H9 (cell line): ENCODE data around the gene TTYH2. TPM values are rescaled to one million over a fixed set of nuclear protein-coding genes. Genes with fewer than 3 reads are reported as not detected.

Experiments
- DNase-seq: peaks from one replicate; pipeline ENCODE4 v3.0.0-alpha.2; 2017
- H2AFZ ChIP-seq: one replicate; pipeline ENCODE4 v1.6.1; 2013; ENCODE audit warnings: mild to moderate bottlenecking, low read length, control low read depth, moderate library complexity
- H2AK5ac ChIP-seq: 2 replicates; pipeline ENCODE4 v1.6.1; 2013; ENCODE audit warnings: low read length, control low read depth, mixed read lengths; ENCODE audit not compliant: insufficient read length
- H2BK120ac ChIP-seq: one replicate; pipeline ENCODE4 v1.6.1; 2013; ENCODE audit warnings: low read depth, mild to moderate bottlenecking, low read length, control low read depth, inconsistent platforms; ENCODE audit not compliant: poor library complexity, severe bottlenecking
- H2BK12ac ChIP-seq: 2 replicates; pipeline ENCODE4 v1.6.1; 2013; ENCODE audit warnings: low read length, control low read depth, mixed read lengths, low read depth; ENCODE audit not compliant: insufficient read length
- H2BK15ac ChIP-seq: 2 replicates; pipeline ENCODE4 v1.6.1; 2013; ENCODE audit warnings: low read depth, low read length, control low read depth
- H2BK20ac ChIP-seq: one replicate; pipeline ENCODE4 v1.6.1; 2013; ENCODE audit warnings: low read depth, mild to moderate bottlenecking, low read length, control low read depth, inconsistent platforms; ENCODE audit not compliant: poor library complexity, severe bottlenecking
- H2BK5ac ChIP-seq: 2 replicates; pipeline ENCODE4 v1.6.1; 2013; ENCODE audit warnings: low read length, control low read depth, mixed read lengths; ENCODE audit not compliant: insufficient read length
- H3K14ac ChIP-seq: 2 replicates; pipeline ENCODE4 v1.6.1; 2013; ENCODE audit warnings: low read length, control low read depth; ENCODE audit not compliant: insufficient read depth
- H3K18ac ChIP-seq: 2 replicates; pipeline ENCODE4 v1.6.1; 2013; ENCODE audit warnings: low read depth, mild to moderate bottlenecking, mixed read lengths, low read length, control low read depth; ENCODE audit not compliant: insufficient read length
- H3K23ac ChIP-seq: 2 replicates; pipeline ENCODE4 v1.6.1; 2013; ENCODE audit warnings: low read length, control low read depth, mixed read lengths, low read depth; ENCODE audit not compliant: insufficient read length
- H3K23me2 ChIP-seq: 2 replicates; pipeline ENCODE4 v1.6.1; 2013; ENCODE audit warnings: low read depth, mild to moderate bottlenecking, mixed read lengths, low read length, control low read depth; ENCODE audit not compliant: insufficient read length, poor library complexity, severe bottlenecking
- H3K27ac ChIP-seq: 2 replicates; pipeline ENCODE4 v1.5.1; 2013; ENCODE audit warnings: low read length, control low read depth, mixed read lengths, low read depth; ENCODE audit not compliant: insufficient read length
- H3K27me3 ChIP-seq: 2 replicates; pipeline ENCODE4 v1.6.1; 2013; ENCODE audit warnings: low read length, control low read depth, inconsistent platforms; ENCODE audit not compliant: insufficient read depth
- H3K4ac ChIP-seq: 2 replicates; pipeline ENCODE4 v1.6.1; 2013; ENCODE audit warnings: low read depth, mild to moderate bottlenecking, control low read depth, inconsistent platforms, low read length, moderate library complexity
- H3K4me1 ChIP-seq: 2 replicates; pipeline ENCODE4 v1.6.1; 2013; ENCODE audit warnings: low read length, control low read depth, inconsistent platforms; ENCODE audit not compliant: insufficient read depth
- H3K4me2 ChIP-seq: 2 replicates; pipeline ENCODE4 v1.6.1; 2013; ENCODE audit warnings: low read length, control low read depth, mixed read lengths; ENCODE audit not compliant: insufficient read length, insufficient read depth
- H3K56ac ChIP-seq: 2 replicates; pipeline ENCODE4 v1.6.1; 2013; ENCODE audit warnings: low read depth, mild to moderate bottlenecking, mixed read lengths, low read length, control low read depth; ENCODE audit not compliant: insufficient read length
- H3K79me1 ChIP-seq: 2 replicates; pipeline ENCODE4 v1.6.1; 2013; ENCODE audit warnings: low read depth, mild to moderate bottlenecking, moderate library complexity, low read length, control low read depth, inconsistent platforms; ENCODE audit not compliant: insufficient read depth, poor library complexity, severe bottlenecking
- H3K79me2 ChIP-seq: 2 replicates; pipeline ENCODE4 v1.6.1; 2013; ENCODE audit warnings: low read length, control low read depth, inconsistent platforms; ENCODE audit not compliant: insufficient read depth
- H3K9ac ChIP-seq: 2 replicates; pipeline ENCODE4 v1.6.1; 2013; ENCODE audit warnings: low read length, control low read depth, mixed read lengths; ENCODE audit not compliant: insufficient read length; ENCODE audit errors: extremely low read depth
- H3K9me3 ChIP-seq: one replicate; pipeline ENCODE4 v1.6.1; 2013; ENCODE audit warnings: low read depth, low read length, inconsistent platforms; ENCODE audit not compliant: control insufficient read depth
- H3T11ph ChIP-seq: one replicate; pipeline ENCODE4 v1.6.1; 2013; ENCODE audit warnings: mild to moderate bottlenecking, low read length, control low read depth, inconsistent platforms
- H4K20me1 ChIP-seq: one replicate; pipeline ENCODE4 v1.6.1; 2013; ENCODE audit not compliant: control insufficient read depth, insufficient read length, insufficient read depth
- H4K5ac ChIP-seq: 2 replicates; pipeline ENCODE4 v1.6.1; 2013; ENCODE audit warnings: low read depth, mild to moderate bottlenecking, mixed read lengths, low read length, control low read depth; ENCODE audit not compliant: insufficient read length
- H4K8ac ChIP-seq: replicated peaks from 2 replicates; pipeline ENCODE4 v1.6.1; 2013; ENCODE audit warnings: low read length, control low read depth, mixed read lengths, low read depth; ENCODE audit not compliant: insufficient read length
- H4K91ac ChIP-seq: 2 replicates; pipeline ENCODE4 v1.6.1; 2013; ENCODE audit warnings: low read depth, mild to moderate bottlenecking, moderate library complexity, mixed read lengths, low read length, control low read depth; ENCODE audit not compliant: insufficient read length
- H3K27ac Mint-ChIP-seq, 3 experiments: 2 replicates in 2 of 3; 3 replicates in 1 of 3; pipeline ENCODE4 v1.8.0; 2020 to 2021; ENCODE audit warnings: mixed read lengths in 3 of 3, mild to moderate bottlenecking in 1 of 3, moderate library complexity in 1 of 3
- H3K27me3 Mint-ChIP-seq: 2 replicates; pipeline ENCODE4 v1.8.0; 2021; ENCODE audit warnings: low read depth, mild to moderate bottlenecking, moderate library complexity, mixed read lengths
- H3K36me3 Mint-ChIP-seq, 3 experiments: 2 replicates in 2 of 3; 3 replicates in 1 of 3; pipeline ENCODE4 v1.8.0; 2020 to 2021; ENCODE audit warnings: low read depth in 3 of 3, mixed read lengths in 3 of 3; ENCODE audit not compliant: insufficient read depth in 1 of 3
- H3K4me1 Mint-ChIP-seq, 2 experiments: 2 replicates each; pipeline ENCODE4 v1.8.0; 2020; ENCODE audit warnings: mixed read lengths in 2 of 2
- H3K4me3 Mint-ChIP-seq, 2 experiments: 2 replicates in 1 of 2; 3 replicates in 1 of 2; pipeline ENCODE4 v1.8.0; 2020 to 2021; ENCODE audit warnings: mild to moderate bottlenecking in 2 of 2, mixed read lengths in 2 of 2, moderate library complexity in 1 of 2
- H3K9me3 Mint-ChIP-seq, 2 experiments: 2 replicates in 1 of 2; 3 replicates in 1 of 2; pipeline ENCODE4 v1.8.0; 2020; ENCODE audit warnings: mild to moderate bottlenecking in 2 of 2, mixed read lengths in 2 of 2, moderate library complexity in 1 of 2
- WGBS: extraction: QIAGEN DNeasy Blood & Tissue Kit; methylation state at CpG from one replicate; pipeline ENCODE4 v1.1.7; 2013; ENCODE audit warnings: missing lambda C conversion rate, low lambda C conversion rate, mixed read lengths; ENCODE audit not compliant: insufficient read length; ENCODE audit errors: extremely low coverage; 5-methylcytosine and 5-hydroxymethylcytosine counted together
- total RNA-seq: library from RNA; stranded (reverse); gene quantifications from 2 replicates; pipeline ENCODE4 v1.2.1, GENCODE V29; 2021
- TF ChIP-seq, protein P1 (sequence below): fragments of 200-600 bp; sonication (generic); conservative IDR thresholded peaks from 3 replicates; pipeline ENCODE4 v1.8.0; 2021; ENCODE audit warnings: antibody characterized with exemption, mild to moderate bottlenecking

The TTYH2 gene
- total RNA-seq, 1 experiment from 2014 or later: 1.6 TPM

DNA sequence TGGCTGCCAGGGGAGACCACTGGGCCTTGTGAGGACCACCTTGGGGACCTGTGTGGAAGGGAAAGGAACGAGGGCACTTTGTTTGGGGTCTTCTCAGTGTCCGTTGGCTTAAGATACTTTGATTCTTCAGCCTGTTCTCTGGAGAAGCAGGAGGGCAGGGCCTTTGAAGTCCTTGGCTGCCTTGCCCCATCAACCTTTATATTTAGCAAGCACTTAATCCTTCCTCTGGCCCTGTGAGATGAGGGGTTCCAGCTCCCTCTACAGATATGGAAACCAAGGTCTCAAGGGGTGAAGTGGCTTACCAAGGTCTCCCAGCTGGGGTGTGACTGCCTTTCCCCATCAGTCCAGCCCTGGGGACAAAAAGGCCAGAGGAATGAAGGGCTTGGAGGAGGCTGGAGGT lies 28.5 kb downstream of the TTYH2 start:
- no peak overlapping the region for H4K8ac ChIP-seq
- H3T11ph ChIP-seq: no peak overlapping the region
- no peak overlapping the region for H2BK12ac ChIP-seq
- no peak for DNase-seq
- no peak overlapping the region for H2BK5ac ChIP-seq
- H3K18ac ChIP-seq: no peak overlapping the region
- no peaks in the 10 kb centered on the region for H3K9me3 ChIP-seq
- H4K20me1 ChIP-seq: no peaks in the 10 kb centered on the region
- H3K27me3 ChIP-seq: no peaks in the 10 kb centered on the region
- no CpG with 5 or more reads among the region's 2 CpGs for WGBS
- no peak overlapping the region for H3K4me3 Mint-ChIP-seq
- H3K9ac ChIP-seq: no peak overlapping the region
- no peak overlapping the region for H3K4me2 ChIP-seq
- H3K23me2 ChIP-seq: peaks cover 4% of the 10 kb centered on the region
- no peak overlapping the region for H4K91ac ChIP-seq
- no peak overlapping the region for H3K23ac ChIP-seq
- no peak overlapping the region for H2BK120ac ChIP-seq
- TF ChIP-seq, protein P1, sequence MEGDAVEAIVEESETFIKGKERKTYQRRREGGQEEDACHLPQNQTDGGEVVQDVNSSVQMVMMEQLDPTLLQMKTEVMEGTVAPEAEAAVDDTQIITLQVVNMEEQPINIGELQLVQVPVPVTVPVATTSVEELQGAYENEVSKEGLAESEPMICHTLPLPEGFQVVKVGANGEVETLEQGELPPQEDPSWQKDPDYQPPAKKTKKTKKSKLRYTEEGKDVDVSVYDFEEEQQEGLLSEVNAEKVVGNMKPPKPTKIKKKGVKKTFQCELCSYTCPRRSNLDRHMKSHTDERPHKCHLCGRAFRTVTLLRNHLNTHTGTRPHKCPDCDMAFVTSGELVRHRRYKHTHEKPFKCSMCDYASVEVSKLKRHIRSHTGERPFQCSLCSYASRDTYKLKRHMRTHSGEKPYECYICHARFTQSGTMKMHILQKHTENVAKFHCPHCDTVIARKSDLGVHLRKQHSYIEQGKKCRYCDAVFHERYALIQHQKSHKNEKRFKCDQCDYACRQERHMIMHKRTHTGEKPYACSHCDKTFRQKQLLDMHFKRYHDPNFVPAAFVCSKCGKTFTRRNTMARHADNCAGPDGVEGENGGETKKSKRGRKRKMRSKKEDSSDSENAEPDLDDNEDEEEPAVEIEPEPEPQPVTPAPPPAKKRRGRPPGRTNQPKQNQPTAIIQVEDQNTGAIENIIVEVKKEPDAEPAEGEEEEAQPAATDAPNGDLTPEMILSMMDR: no peak
- H3K27me3 Mint-ChIP-seq: peaks cover 24% of the 10 kb centered on the region
- H3K4ac ChIP-seq: no peak overlapping the region
- H3K4me1 Mint-ChIP-seq: peaks cover 34 to 51% of the 10 kb centered on the region in 2 experiments
- no peak overlapping the region for H2AFZ ChIP-seq
- no peak overlapping the region for H2BK15ac ChIP-seq
- H2AK5ac ChIP-seq: no peak overlapping the region
- H3K27ac Mint-ChIP-seq: no peak overlapping the region; a peak in 1 of 7 replicates
- H3K79me1 ChIP-seq: no peaks in the 10 kb centered on the region
- no peak overlapping the region for H4K5ac ChIP-seq
- H3K9me3 Mint-ChIP-seq: peaks cover 8 to 9% of the 10 kb centered on the region in 2 experiments
- H3K14ac ChIP-seq: no peak overlapping the region
- peaks cover 2% of the 10 kb centered on the region for H3K4me1 ChIP-seq
- H3K56ac ChIP-seq: no peak overlapping the region
- no peaks in the 10 kb centered on the region for H3K79me2 ChIP-seq
- no peak overlapping the region for H2BK20ac ChIP-seq
- H3K36me3 Mint-ChIP-seq: peaks cover 3 to 11% (median 9%) of the 10 kb centered on the region in 3 experiments; a peak in 6 of 7 replicates
- no peak overlapping the region for H3K27ac ChIP-seq
